GM12875 (cell line): ENCODE measurements around the gene ATP8B2.
"Not testable (repeated sequence)": the region's sequence is repeated elsewhere in the genome, so short reads cannot be mapped to it uniquely, and the experiment has no call there.

Source experiments
- H3K4me3 ChIP-seq: one replicate; pipeline ENCODE4 v1.5.1; 2011; ENCODE audit warnings: low read depth, low read length, control low read depth
- CTCF ChIP-seq: IDR thresholded peaks from 2 replicates; pipeline ENCODE4 v1.5.1; 2011; ENCODE audit warnings: low read depth, mild to moderate bottlenecking, control low read depth, inconsistent platforms, low read length, moderate library complexity, borderline replicate concordance; ENCODE audit not compliant: insufficient read depth

ATP8B2 gene

DNA sequence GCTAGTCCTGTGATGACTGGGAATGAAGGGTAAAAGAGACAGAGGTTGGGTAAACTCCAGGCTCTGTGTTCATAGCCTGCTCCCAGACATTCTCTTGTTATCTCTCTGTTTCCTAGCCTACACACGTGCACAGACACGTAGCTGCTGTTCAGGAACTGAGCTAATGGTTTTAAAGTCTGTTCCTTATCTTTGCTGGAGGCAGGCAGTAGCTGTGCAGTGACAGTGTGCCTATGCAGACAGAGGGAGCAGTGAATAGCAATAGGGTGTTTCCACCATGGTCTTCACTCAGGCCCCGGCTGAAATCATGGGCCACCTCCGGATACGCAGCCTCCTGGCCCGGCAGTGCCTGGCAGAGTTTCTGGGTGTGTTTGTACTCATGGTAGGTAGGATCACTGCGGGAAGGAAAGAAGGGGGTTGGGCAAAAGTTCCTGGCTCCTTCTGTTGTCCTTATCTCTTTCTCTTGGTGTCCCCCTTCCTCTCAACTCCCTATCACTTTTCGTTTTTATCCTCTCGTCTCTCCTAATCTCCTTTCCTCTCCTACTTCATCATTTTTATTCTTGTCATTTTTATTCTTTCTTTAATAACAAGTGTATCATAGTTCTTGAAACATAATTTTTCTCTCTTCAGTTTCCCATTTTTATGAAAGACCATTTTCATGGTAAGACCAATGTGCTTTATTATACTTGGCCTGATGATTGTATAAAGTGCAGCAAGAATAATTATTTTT, 4.3 kb upstream of the ATP8B2 start, which contains the start of gene AQP10:
Gene AQP10, plus strand, starts transcription at position 212 of the 727 bp plus-strand sequence. Its CDS starts 63 bp downstream, at position 275.
- H3K4me3 ChIP-seq = no peak within 1 kb of the TSS
- TF ChIP-seq CTCF = no peak

GRCh38 chr1:154321609-154321934, 3.8 kb upstream of the ATP8B2 start:
- H3K4me3 ChIP-seq = not testable (repeated sequence)

GRCh38 chr1:154323493-154323892, 1.8 kb upstream of the ATP8B2 start:
- no peak for TF ChIP-seq CTCF
- no peak overlapping the region for H3K4me3 ChIP-seq

- no peak overlapping the region for H3K4me3 ChIP-seq
- no peak for TF ChIP-seq CTCF
Measured at GRCh38 chr1:154324241-154324640, 1.1 kb upstream of the ATP8B2 start.

GRCh38 chr1:154325583-154326545, 539 bp downstream of the ATP8B2 start:
- peak; percentile 30; the same call in 1 of the 2 replicates for TF ChIP-seq CTCF
- peak overlapping the region; percentile 76 for H3K4me3 ChIP-seq

GRCh38 chr1:154326546-154327465, 1.5 kb downstream of the ATP8B2 start:
- peak overlapping the region; percentile 76 for H3K4me3 ChIP-seq
- TF ChIP-seq CTCF = no peak
